HG03457 (cell line): ENCODE measurements around the gene SMAD1.
"Not testable (repeated sequence)": the region's sequence is repeated elsewhere in the genome, so short reads cannot be mapped to it uniquely, and the experiment has no call there.

Experiments
- ATAC-seq: cut with Tn5 transposase; IDR thresholded peaks from one replicate; pipeline ENCODE4 v1.9.1; 2021; ENCODE audit warnings: moderate number of reproducible peaks; ENCODE audit not compliant: unreplicated experiment

SMAD1 gene

DNA sequence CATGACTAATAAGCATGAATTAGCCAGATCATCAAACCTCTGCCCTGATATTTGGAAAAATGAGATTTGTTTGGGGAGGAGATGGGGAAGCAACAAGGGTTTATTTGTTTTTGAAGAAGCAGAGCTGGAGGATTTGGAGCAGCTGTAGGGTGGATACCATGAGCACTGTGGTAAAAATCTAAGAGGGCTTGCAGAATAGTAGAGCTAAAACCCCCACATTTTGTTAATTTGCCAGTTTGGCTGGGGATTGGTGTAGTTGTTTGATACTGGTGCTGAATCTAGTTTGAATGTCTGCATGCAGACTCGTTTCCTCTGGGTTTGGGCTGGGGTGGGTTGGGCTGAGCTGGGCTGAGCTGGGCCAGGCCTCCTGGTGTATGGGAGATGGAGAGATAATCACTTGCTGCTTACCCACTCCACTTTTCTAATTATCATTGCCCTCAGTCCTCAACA, 43.7 kb downstream of the SMAD1 start:
- ATAC-seq = no peak

GRCh38 chr4:145527773-145528172, 46.1 kb downstream of the SMAD1 start:
- no peak for ATAC-seq

DNA sequence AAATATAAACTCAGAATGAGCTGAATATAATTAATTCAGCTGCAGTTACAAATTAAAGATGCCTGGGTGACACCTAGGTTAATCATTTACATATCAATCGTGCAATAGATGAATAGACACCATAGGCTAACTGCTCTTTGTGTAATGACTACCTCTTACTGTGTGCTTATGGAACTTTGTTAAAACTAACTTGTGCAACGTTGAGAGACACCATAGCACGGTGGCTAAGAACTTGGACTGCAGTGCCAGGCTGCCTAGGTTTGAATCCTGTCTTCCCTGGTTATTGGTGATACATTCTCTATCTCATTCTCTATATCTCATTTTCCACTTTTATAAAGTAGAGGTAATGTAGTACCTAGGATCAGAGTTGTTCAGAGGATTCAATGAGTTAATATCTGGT, 46.9 kb downstream of the SMAD1 start:
- no peak for ATAC-seq

DNA sequence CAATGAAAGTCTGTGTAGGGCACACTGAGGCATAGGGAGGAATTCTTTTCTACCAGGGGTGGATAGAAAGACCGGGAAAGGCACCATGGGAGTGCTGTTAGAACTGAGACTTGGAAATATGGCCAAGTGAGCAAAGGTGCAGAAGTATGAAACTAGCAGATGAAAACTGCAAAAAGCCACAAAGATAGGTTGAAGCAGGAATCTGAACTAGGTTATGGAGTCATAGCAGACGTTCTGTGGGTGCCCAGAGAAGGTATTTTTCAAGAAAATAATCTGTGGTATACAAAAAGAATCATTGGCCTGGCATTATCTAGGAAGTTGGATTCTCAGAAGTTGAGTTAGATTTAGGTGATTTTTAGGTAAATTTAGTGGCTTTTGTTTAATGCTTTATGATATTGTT, 48.5 kb downstream of the SMAD1 start:
- no peak for ATAC-seq

DNA sequence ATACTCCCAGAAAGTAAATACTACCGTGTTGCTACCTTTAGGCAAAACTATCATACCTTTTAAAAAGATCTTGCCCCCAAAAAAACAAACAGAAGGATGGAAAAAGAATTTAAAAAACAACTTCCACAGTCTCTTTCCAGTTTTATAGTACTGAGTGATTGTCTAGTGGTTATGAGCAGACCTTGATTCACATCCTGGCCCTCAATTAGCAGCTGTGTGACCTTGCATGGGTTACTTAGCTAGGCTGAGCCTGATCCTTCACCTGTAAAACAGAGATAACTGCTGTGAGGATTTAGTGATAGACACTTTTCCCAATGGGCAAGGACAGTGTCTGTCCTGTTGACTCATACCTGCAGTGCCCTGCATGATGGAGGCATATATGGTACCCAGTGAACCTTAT, 49.0 kb downstream of the SMAD1 start:
- no peak for ATAC-seq

DNA sequence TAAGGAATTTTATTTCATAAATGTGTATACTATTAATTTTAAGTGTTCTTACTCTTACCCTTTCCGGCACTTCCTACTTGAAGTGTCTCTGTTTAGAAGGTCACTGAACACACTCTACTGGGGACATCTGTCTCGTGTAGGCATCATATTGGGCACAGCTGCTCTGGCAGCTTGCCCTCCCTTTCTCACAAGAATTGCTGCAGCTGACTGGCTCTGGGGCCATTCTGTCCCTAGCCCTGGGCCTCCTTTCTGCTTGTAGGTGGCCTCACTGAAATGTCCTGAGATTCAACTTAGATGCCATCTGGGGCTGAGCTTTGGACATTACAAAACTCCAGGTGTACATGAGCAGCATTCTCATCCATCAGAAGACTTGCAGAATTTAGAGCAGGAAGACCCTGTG, 49.6 kb downstream of the SMAD1 start:
- ATAC-seq = no peak

DNA sequence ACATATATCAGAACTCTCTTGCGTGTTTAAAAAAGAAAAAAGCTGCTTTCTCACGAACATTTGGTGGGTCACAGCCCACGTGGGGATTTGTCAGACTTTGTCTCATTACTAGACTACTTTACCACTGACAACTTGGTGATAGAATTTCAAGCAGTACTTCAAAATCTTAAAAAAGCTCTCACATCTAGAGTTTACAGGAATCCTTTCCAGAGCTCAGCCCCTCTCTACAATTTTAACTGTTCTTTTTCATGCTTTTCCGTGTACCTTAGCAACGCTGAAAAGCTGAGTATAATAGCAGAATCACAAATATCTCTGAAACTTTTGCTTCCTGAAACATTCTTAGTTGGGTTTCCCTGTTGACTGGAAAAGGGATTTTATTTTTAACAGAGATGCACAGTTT, 50.2 kb downstream of the SMAD1 start:
- ATAC-seq = no peak

DNA sequence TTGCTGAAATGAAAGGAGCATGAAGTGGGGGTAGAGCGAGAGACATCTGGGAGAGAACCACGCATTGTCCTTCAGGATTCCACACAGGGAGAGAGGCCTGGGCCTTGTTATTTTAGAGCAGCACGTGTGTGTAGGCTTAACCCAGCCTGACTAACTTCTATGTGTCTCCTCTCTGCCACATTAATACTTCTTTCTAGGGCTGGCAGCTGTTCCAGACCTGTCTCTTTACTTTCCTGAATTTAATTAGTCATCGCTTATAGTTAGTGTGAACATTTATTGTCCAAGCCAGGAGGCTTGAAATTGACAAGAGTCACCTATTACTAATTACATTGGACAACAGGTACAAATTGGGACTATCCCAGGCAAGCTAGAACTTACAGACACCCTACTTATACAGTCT, 51.3 kb downstream of the SMAD1 start:
- no peak for ATAC-seq

GRCh38 chr4:145533415-145533814, 51.8 kb downstream of the SMAD1 start:
- not testable (repeated sequence) for ATAC-seq

- no peak for ATAC-seq
Measured at GRCh38 chr4:145533961-145534360, 52.3 kb downstream of the SMAD1 start.

DNA sequence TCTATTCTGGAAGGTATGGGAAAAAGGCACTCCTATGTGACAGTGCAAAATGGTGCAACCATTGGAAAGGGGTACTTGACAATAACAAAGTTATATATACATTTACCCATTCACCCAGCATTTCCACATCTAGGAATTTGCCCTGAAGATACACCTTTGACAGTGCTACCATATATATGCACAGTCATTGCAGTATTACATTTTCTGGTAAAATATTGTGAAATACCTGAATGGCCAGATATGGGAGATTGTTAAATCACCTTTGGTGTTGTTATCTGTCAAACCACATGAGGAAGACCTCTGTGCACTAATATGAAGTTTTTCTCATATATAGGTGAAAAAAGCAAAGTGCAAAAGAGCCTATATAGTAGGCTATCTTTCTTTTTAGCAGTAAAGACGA, 53.5 kb downstream of the SMAD1 start:
- no peak for ATAC-seq

DNA sequence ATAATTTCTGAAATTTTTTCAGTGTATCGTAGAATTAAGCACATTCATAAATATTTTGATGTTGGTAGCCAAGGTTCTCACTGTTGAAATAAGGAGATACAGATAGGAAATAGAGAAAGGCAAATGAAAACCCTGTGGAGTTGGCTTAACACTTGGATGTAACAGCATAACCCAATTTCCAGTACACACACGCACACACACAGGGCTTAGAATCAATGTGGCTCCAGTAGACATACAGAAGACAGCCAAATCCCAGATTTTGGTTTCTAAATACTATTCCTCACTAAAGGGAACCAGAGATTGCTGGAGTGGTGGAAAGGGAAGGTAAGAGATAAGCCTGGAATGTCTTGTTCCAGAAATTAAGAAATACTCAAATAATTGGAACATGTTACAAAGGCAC, 54.4 kb downstream of the SMAD1 start:
- ATAC-seq = no peak

GRCh38 chr4:145538596-145538995, 56.9 kb downstream of the SMAD1 start:
- no peak for ATAC-seq

DNA sequence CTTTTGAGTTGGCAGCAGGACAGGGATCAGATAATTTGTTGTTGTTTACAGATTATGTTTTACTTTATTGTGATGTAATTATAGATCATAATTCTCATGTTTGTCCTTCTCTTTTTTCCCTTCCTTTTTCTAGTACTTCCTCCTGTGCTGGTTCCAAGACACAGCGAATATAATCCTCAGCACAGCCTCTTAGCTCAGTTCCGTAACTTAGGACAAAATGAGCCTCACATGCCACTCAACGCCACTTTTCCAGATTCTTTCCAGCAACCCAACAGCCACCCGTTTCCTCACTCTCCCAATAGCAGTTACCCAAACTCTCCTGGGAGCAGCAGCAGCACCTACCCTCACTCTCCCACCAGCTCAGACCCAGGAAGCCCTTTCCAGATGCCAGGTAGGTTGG, 58.0 kb downstream of the SMAD1 start:
- ATAC-seq = no peak

- no peak for ATAC-seq
Measured at GRCh38 chr4:145540235-145540634, 58.6 kb downstream of the SMAD1 start.

GRCh38 chr4:145541346-145541745, 59.7 kb downstream of the SMAD1 start:
- no peak for ATAC-seq

- ATAC-seq = no peak
Measured at GRCh38 chr4:145545031-145545430, 63.4 kb downstream of the SMAD1 start.

DNA sequence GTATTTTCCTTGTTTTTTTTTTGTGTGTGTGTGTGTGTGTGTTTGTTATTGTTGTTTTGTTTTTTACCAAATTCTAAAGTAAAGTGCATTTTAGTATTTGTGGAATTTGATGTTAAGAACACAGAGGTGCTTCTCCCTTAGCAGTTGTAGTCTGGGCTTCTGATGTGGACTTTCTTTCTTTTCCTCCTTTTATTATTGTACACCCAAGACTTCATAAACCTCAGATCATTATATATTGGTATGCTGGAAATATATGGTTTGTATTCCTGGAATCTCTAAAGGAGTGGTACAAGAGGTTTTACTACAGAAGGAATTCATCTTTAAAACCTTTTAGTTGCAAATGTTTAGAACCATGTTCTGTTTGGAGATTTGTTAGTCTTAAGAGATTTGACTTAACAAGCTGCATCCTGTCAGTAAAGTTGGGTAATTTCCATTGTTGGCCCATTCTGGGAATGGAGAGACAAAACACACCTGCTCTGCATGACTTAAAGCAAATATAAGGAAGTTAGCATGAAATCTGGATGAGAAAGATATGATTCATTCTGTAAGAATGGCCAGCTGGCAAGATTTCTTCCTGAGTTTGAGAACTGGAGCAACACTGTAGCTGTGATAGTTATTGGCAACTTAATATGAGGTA, 64.0 kb downstream of the SMAD1 start:
- no peak for ATAC-seq

DNA sequence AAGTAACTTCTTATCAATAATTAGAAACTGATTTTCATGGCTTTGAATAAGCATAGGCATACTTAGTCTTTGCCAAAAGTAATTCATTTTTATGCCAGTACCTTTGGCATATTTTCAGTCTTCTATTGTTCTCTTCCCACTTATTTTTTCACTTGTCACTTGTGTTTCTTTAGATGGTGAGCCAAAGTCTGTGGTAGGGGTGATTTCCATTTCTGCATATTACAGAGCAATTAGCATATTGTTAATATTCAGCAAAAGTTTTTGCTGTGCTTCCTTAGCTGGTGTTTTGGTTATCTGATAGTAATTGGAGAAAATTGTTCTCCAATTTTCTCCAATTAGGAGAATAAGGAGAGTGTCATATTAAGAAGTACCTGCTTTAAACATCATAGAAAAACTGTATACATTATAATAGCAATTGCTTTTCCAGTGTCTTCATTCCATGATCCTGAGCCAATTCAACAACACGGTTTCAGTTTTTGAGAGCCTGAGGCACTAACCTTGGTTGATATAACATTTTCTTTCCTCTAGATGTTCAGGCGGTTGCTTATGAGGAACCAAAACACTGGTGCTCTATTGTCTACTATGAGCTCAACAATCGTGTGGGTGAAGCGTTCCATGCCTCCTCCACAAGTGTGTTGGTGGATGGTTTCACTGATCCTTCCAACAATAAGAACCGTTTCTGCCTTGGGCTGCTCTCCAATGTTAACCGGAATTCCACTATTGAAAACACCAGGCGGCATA, 64.7 kb downstream of the SMAD1 start:
- no peak for ATAC-seq

DNA sequence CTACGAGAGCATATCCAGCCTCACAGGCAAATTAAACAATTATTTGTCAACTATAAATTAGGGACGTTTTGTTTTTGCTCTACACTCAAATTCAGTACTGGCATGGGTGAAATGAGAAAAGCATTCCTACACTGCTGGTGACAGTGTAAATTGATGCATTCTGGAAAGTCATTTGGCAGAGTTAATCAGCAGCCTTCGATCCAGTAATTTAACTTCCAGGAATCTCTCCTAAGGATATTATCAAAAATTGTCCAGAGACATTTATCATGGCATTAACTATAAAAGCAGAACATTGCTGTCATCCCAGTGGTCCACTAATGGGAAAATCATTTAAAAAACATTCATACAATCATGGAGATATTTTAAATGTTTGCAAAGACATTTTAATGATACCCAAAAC, 70.0 kb downstream of the SMAD1 start:
- no peak for ATAC-seq

GRCh38 chr4:145552181-145552822, 70.6 kb downstream of the SMAD1 start:
- ATAC-seq = peak; percentile 63

- ATAC-seq = no peak
Measured at GRCh38 chr4:145553375-145553774, 71.7 kb downstream of the SMAD1 start.
